Right atrium auricular region (tissue), 2 donors: ENCODE results near the gene MAD1L1. TPM values are rescaled to one million over a fixed set of nuclear protein-coding genes. Genes with fewer than 3 reads are reported as not detected.

ENCODE experiments used
- DNase-seq: peaks from one replicate; pipeline ENCODE4 v3.0.0-alpha.2; 2019; ENCODE audit warnings: low spot score
- H3K27ac ChIP-seq, 2 donors: fragments of 200-600 bp; sonication (generic); 1 replicate in 1 of 2; 2 replicates in 1 of 2; pipeline ENCODE4 v1.5.1; 2016 to 2019
- H3K27me3 ChIP-seq, 2 donors: fragments of 200-600 bp; sonication (generic); one replicate each; pipeline versions ENCODE4 v1.5.1 to v1.6.0; 2017 to 2019
- H3K36me3 ChIP-seq: fragments of 200-600 bp; sonication (generic); one replicate; pipeline ENCODE4 v1.5.1; 2016
- H3K4me1 ChIP-seq, 2 donors: fragments of 200-600 bp; sonication (generic); one replicate each; pipeline versions ENCODE4 v1.5.1 to v1.6.0; 2017 to 2019
- H3K4me3 ChIP-seq, 2 donors: fragments of 200-600 bp; sonication (generic); 1 replicate in 1 of 2; 2 replicates in 1 of 2; pipeline ENCODE4 v1.5.1; 2017 to 2019; ENCODE audit warnings: mild to moderate bottlenecking in 1 of 2, moderate library complexity in 1 of 2
- H3K9me3 ChIP-seq, 2 donors: fragments of 200-600 bp; sonication (generic); one replicate each; pipeline ENCODE4 v1.5.1; 2019
- CTCF ChIP-seq, 2 donors: fragments of 200-600 bp; sonication (generic); IDR thresholded peaks; one replicate each; pipeline ENCODE4 v1.5.1; 2019; ENCODE audit warnings: antibody characterized with exemption in 2 of 2
- total RNA-seq, 2 donors: library from RNA; depleted of rRNA; stranded (reverse); fragments of >200 nt; gene quantifications; one replicate each; pipeline ENCODE4 v1.1.0, GENCODE V29; 2016

Gene MAD1L1
- total RNA-seq, 2 donors from 2014 or later: 13.3 to 31.9 TPM

DNA sequence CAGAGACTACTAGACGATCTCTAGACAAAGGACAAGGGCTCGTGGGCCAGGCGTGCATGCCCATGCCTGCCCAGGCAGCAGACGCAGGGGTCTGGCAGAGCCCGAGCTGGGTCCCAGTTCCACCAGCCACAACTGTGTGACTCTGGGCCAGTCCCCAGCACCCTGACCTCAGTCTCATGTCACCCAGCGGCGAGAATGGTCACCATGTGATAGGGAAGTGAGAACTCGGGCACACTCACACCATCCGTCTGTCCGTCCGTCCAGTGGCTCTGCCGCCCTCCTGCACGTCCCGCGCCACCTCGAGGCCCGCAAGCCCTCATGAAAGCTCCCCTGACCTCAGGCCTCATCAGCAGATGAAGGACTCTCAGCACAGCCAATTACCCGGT is 282.7 kb downstream of the MAD1L1 start:
- DNase-seq: no peak
- H3K4me1 ChIP-seq: peaks cover 0 to 10% of the 10 kb centered on the region in 2 donors
- H3K27ac ChIP-seq: no peak overlapping the region
- no peaks in the 10 kb centered on the region for H3K36me3 ChIP-seq
- no peak overlapping the region for H3K4me3 ChIP-seq
- no peaks in the 10 kb centered on the region for H3K27me3 ChIP-seq
- H3K9me3 ChIP-seq: no peaks in the 10 kb centered on the region
- TF ChIP-seq CTCF (IDR thresholded peaks at IDR 0.05): no peak

- no peaks in the 10 kb centered on the region for H3K9me3 ChIP-seq
- no peak for TF ChIP-seq CTCF (IDR thresholded peaks at IDR 0.05)
- H3K4me1 ChIP-seq: peaks cover 0 to 10% of the 10 kb centered on the region in 2 donors
- no peaks in the 10 kb centered on the region for H3K36me3 ChIP-seq
- no peak overlapping the region for H3K27ac ChIP-seq
- H3K27me3 ChIP-seq: no peaks in the 10 kb centered on the region
- no peak overlapping the region for H3K4me3 ChIP-seq
- DNase-seq: no peak
Observed at GRCh38 chr7:1949681-1950055, 283.1 kb downstream of the MAD1L1 start.

- no peaks in the 10 kb centered on the region for H3K9me3 ChIP-seq
- H3K36me3 ChIP-seq: no peaks in the 10 kb centered on the region
- H3K27me3 ChIP-seq: no peaks in the 10 kb centered on the region
- H3K4me1 ChIP-seq: peaks cover 0 to 10% of the 10 kb centered on the region in 2 donors
- no peak overlapping the region for H3K27ac ChIP-seq
- H3K4me3 ChIP-seq: no peak overlapping the region
- no peak for TF ChIP-seq CTCF (IDR thresholded peaks at IDR 0.05)
- no peak for DNase-seq
Observed at GRCh38 chr7:1948887-1949680, 283.7 kb downstream of the MAD1L1 start.

GRCh38 chr7:1948301-1948796 is 284.4 kb downstream of the MAD1L1 start:
- TF ChIP-seq CTCF (IDR thresholded peaks at IDR 0.05): no peak
- no peaks in the 10 kb centered on the region for H3K36me3 ChIP-seq

DNA sequence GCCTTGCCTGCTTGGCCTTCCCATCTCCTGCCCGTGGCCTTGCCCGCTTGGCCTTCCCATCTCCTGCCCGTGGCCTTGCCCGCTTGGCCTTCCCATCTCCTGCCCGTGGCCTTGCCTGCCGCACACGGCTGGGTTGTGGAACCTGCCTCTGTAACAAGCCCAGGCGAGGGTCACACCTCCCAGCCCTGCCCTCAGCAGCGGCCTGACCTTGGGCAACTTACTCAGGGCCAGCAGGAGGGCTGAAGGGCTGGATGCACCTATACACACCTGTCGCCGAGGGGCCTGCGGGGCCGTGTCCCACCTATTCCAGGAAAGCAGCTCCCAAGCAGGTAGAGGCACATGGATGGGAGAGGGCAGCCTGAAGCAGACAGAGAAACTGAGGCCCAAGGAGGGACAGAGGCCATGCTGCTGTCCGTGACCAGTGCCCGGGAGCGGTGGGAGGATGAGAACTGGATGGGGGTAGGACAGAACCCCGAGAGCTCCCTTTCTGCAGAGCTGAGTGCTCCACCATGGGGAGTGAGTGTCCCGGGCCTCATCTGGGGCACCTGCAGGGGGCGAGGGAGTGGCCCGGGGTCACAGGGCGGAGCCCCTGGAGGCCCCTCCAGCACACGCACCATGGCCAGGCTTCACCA is 285.0 kb downstream of the MAD1L1 start:
- TF ChIP-seq CTCF (IDR thresholded peaks at IDR 0.05): no peak
- Histone ChIP-seq H3K27ac (no peak overlapping the region), H3K27me3 (no peaks in the 10 kb centered on the region), H3K4me1 (peaks cover 0 to 10% of the 10 kb centered on the region in 2 donors), H3K9me3 (no peaks in the 10 kb centered on the region), H3K4me3 (no peak overlapping the region), H3K36me3 (no peaks in the 10 kb centered on the region)
- DNase-seq: no peak

More at GRCh38 chr7:1948301-1948796, 284.4 kb downstream of the MAD1L1 start:
- Histone ChIP-seq H3K27ac (no peak overlapping the region), H3K27me3 (no peaks in the 10 kb centered on the region), H3K4me1 (peaks cover 0 to 10% of the 10 kb centered on the region in 2 donors), H3K4me3 (no peak overlapping the region), H3K9me3 (no peaks in the 10 kb centered on the region)
- no peak for DNase-seq
